ENCODE measurements around the gene TNFRSF25. TPM values are rescaled to one million over a fixed set of nuclear protein-coding genes. Genes with fewer than 3 reads are reported as not detected.

TNFRSF25 gene
- total and polyA plus RNA-seq, 2 experiments from 2014 or later = 13.6 to 25.3 TPM

DNA sequence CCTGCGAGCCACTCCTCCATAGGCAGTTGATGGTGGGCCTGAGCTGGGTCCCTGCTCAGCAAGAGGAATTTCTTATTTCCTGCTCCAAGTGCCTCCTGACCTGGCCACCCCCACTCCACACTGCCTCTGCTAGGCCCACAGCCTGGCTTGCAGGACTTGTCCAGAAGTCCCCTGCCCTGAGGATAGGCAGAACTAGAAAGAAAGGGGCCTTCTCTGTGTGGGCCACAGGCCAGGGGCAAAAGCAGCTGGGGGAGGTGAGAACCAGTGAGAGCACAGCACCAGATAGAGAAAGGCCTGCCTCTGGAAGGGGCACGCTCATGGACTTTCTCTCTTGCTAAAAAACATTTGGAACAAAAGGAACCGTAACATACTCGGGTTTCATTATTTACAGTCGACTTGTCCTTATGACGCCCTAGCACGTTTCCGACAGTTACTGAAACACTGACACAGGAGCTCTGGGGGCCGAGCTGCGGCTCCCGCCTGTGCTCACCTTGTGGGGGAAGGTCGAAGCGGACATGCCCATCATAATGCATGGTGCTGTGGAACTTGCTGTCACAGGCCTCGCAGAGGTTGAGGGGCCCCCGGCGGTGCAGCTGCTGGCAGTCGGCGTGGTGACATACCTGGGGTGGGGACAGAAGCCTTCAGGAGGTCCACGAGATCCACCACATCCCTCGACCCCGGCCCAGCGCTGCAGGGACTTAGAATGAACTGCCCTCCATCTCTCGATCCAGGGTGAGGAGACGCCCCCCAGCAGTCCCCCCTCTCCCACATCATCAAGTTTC lies 11.3 kb upstream of the TNFRSF25 start:
- DNase-seq (ENCODE audit: low spot score) (no peak), ATAC-seq (no peak)
- Histone ChIP-seq H3K79me2 (replicated peaks; ENCODE audit: insufficient read depth) (no peaks in the 10 kb centered on the region), H3K36me3 (ENCODE audit: insufficient read depth) (no peaks in the 10 kb centered on the region), H3K9me2 (ENCODE audit: insufficient read depth) (no peaks in the 10 kb centered on the region), H3F3A (replicated peaks; ENCODE audit: low read depth) (0 out of 2 replicates have a peak, but pooled peaks cover 11% of the 10 kb centered on the region), H3K27ac (ENCODE audit: low read depth) (0 out of 2 replicates have a peak overlapping the region, but pooled peaks have one; percentile 45), H3K4me2 (peak overlapping the region; percentile 51; the same call in 1 of the 2 replicates), H3K27me3 (ENCODE audit: insufficient read depth) (no peaks in the 10 kb centered on the region), H3K4me3 (no peak overlapping the region), H4K20me1 (replicated peaks; ENCODE audit: insufficient read depth) (peaks cover 2% of the 10 kb centered on the region; the same call in 1 of the 2 replicates), H3K4me1 (ENCODE audit: insufficient read depth) (peaks cover 14% of the 10 kb centered on the region; the same call in 1 of the 2 replicates), H2AFZ (no peak overlapping the region)
- Mint-ChIP-seq H3K9me3 (no peaks in the 10 kb centered on the region), H3K27me3 (ENCODE audit: insufficient read depth, low read depth, poor library complexity) (peaks cover 4% of the 10 kb centered on the region), H3K4me1 (peaks cover 28% of the 10 kb centered on the region), H3K36me3 (ENCODE audit: low read depth) (peaks cover 11% of the 10 kb centered on the region; the same call in 2 of the 3 replicates), H3K27ac (0 out of 2 replicates have a peak overlapping the region, but pooled peaks have one; percentile 48), H3K4me3 (no peak overlapping the region)
- TF ChIP-seq STAT1 (IDR thresholded peaks at IDR 0.05; ENCODE audit: unreplicated experiment) (no peak), POLR2AphosphoS5 (IDR thresholded peaks at IDR 0.05; ENCODE audit: low read depth) (no peak), NANOG (IDR thresholded peaks at IDR 0.05; ENCODE audit: borderline replicate concordance) (no peak), CTCF (conservative IDR thresholded peaks at IDR 0.05; ENCODE audit: low read depth in 2 of 2) (no peak), EZH2phosphoT487 (IDR thresholded peaks at IDR 0.05; ENCODE audit: unreplicated experiment) (no peak), ZNF114 (CRISPR knock-in tag; IDR thresholded peaks at IDR 0.05) (no peak), EZH2 (IDR thresholded peaks at IDR 0.05; ENCODE audit: low read depth, unreplicated experiment) (no peak), ZNF462 (CRISPR knock-in tag; IDR thresholded peaks at IDR 0.05) (no peak), ZNF331 (CRISPR knock-in tag; IDR thresholded peaks at IDR 0.05; ENCODE audit: low read depth) (no peak), JUNB (IDR thresholded peaks at IDR 0.05; ENCODE audit: unreplicated experiment) (no peak), CREB1 (CRISPR knock-in tag; IDR thresholded peaks at IDR 0.05; ENCODE audit: low read depth) (no peak)
- TF ChIP-seq, protein P1, sequence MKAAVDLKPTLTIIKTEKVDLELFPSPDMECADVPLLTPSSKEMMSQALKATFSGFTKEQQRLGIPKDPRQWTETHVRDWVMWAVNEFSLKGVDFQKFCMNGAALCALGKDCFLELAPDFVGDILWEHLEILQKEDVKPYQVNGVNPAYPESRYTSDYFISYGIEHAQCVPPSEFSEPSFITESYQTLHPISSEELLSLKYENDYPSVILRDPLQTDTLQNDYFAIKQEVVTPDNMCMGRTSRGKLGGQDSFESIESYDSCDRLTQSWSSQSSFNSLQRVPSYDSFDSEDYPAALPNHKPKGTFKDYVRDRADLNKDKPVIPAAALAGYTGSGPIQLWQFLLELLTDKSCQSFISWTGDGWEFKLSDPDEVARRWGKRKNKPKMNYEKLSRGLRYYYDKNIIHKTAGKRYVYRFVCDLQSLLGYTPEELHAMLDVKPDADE (IDR thresholded peaks at IDR 0.05) = no peak
- TF ChIP-seq, protein P2, sequence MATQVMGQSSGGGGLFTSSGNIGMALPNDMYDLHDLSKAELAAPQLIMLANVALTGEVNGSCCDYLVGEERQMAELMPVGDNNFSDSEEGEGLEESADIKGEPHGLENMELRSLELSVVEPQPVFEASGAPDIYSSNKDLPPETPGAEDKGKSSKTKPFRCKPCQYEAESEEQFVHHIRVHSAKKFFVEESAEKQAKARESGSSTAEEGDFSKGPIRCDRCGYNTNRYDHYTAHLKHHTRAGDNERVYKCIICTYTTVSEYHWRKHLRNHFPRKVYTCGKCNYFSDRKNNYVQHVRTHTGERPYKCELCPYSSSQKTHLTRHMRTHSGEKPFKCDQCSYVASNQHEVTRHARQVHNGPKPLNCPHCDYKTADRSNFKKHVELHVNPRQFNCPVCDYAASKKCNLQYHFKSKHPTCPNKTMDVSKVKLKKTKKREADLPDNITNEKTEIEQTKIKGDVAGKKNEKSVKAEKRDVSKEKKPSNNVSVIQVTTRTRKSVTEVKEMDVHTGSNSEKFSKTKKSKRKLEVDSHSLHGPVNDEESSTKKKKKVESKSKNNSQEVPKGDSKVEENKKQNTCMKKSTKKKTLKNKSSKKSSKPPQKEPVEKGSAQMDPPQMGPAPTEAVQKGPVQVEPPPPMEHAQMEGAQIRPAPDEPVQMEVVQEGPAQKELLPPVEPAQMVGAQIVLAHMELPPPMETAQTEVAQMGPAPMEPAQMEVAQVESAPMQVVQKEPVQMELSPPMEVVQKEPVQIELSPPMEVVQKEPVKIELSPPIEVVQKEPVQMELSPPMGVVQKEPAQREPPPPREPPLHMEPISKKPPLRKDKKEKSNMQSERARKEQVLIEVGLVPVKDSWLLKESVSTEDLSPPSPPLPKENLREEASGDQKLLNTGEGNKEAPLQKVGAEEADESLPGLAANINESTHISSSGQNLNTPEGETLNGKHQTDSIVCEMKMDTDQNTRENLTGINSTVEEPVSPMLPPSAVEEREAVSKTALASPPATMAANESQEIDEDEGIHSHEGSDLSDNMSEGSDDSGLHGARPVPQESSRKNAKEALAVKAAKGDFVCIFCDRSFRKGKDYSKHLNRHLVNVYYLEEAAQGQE (IDR thresholded peaks at IDR 0.05; ENCODE audit: unreplicated experiment) = no peak

Measured in GM23338 (cell line).